GM18907 (cell line): ENCODE measurements around the gene MEIKIN.
"Not testable (repeated sequence)": the region's sequence is repeated elsewhere in the genome, so short reads cannot be mapped to it uniquely, and the experiment has no call there.

ENCODE experiments used
- ATAC-seq: cut with Tn5 transposase; IDR thresholded peaks from one replicate; pipeline ENCODE4 v1.9.1; 2021; ENCODE audit warnings: mild to moderate bottlenecking, moderate library complexity; ENCODE audit not compliant: unreplicated experiment

MEIKIN gene

DNA sequence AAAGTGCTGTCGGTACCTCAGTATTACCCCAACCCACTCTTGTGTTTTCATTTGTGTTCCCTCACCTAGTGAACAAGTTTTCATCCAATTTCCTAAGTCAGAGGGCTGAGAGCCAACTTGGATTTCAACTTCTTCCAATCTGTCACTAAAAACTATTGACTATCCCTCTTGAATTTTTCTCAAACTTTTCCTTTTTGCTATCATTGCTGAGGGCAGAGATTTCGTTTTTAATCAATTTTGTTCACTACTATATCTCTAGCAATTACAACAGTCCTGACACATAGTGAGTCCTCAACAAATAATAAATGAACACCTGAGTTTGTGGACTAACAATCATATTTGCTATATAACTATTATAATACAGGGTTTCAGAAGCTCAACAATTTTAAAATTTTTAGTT, 29.0 kb downstream of the MEIKIN start:
- no peak for ATAC-seq

DNA sequence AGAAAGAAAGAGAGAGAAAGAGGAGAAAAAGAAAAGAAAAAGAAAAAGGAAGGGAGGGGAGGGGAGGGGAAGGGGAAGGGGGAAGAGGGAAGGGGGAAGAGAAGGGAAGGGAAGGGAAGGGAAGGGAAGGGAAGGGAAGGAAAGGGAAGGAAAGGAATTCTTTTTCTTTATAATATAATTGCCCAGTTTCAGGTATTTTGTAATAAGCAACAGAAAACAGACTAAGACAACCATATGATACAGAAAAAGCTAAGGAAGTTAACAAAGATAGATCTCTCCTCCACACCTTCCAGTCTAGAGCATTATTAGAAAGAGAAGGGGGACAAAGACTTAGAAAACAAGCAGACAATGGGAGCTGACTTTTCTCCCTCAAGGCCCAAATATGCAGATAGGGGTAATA, 31.0 kb downstream of the MEIKIN start:
- no peak for ATAC-seq

DNA sequence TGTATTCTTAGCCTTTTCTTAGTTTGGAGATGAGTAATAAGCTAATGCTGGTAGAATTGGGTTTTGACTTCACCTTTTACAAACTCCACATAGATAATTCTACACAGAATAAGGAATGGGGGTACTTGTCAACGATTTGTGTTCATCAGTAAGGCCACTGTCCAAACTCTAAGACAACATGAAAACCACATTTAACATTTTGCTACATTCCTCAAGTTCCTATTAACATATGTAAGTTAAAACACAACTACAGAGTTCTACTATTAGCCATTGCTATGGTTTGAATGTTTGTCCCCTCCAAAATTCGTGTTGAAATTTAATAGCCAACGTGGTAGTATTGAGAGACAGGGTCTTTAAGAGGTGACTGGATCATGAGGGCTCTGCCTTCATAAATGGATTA, 31.9 kb downstream of the MEIKIN start:
- ATAC-seq, result no peak

DNA sequence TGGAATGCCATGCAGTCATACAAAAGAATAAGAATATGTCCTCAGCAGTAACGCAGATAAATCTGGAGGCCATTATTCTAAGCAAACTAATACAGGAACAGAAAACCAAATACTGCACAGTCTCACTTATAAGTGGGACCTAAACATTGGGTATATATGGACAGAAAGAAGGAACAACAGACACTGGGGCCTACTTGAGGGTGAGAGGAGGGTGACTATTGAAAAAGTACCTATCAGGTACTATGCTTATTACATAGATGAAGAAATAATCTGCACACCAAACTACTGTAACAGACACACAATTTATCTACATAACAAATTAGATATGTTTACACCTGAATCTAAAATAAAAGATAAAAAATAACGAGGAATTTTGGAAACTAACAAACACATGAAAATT, 38.8 kb downstream of the MEIKIN start:
- ATAC-seq, result no peak

DNA sequence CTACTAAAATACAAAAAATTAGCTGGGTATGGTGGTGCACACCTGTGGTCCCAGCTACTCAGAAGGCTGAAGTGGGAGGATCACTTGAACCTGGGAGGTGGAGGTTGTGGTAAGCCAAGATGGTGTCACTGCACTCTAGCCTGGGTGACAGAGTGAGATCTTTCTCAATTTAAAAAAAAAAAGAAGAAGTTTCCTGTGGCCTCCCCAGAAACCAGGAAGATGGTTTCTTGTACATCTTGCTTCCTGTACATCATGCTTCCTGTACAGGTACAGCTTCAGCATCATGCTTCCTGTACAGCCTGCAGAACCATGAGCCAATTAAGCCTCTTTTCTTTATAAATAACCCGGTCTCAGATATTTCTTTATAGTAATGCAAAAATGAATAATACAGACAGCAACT, 43.2 kb downstream of the MEIKIN start:
- not testable (repeated sequence) for ATAC-seq

DNA sequence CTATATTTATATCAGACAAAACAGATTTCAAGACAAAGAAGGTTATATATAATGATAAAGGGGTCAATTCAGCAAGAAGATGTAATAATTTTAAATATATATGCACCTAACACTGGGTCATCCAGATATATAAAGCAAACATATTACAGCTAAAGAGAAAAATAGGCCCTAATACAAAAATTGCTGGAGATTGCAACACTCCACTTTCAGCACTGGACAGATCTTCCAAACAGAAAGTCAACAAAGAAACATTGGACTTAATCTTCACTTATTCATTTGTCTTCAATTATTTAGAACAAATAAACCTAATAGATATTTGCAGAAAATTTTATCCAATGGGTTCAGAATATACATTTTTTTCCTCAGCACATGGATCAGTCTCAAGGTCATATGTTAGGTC, 45.8 kb downstream of the MEIKIN start:
- ATAC-seq, result no peak

DNA sequence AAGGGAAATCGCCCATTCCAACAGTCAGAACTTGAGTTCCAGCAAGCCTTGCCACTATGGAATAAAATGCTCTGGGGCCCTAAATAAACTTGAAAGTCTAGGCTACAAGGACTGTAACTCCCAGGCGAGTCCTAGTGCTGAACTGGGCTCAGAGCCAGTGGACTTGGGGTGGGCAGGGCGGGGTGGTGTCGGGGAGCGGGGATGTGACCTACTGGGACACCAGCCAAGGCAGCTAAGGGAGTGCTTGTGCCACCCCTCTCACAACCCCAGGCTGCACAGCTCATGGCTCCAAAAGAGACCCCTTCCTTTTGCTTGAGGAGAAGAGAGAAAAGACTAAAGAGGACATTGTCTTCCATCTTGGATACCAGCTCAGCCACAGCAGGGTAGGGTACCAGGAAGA, 61.5 kb downstream of the MEIKIN start:
- ATAC-seq, result no peak

DNA sequence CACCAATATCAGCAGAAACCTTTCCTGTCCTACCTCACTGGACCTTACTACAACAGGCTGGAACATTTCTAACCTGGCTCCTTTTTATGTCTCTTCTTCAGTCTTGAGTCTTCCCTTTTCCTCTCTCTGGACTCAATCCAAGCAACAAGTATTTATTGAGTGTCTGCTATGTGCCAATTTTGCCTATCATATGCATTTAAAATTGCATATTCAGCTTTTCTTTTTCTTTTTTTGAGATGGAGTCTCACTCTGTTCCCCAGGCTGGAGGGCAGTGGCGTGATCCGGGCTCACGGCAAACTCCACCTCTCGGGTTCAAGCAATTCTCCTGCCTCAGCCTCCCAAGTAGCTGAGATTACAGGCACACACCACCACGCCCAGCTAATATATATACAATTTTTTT, 65.8 kb downstream of the MEIKIN start:
- no peak for ATAC-seq

DNA sequence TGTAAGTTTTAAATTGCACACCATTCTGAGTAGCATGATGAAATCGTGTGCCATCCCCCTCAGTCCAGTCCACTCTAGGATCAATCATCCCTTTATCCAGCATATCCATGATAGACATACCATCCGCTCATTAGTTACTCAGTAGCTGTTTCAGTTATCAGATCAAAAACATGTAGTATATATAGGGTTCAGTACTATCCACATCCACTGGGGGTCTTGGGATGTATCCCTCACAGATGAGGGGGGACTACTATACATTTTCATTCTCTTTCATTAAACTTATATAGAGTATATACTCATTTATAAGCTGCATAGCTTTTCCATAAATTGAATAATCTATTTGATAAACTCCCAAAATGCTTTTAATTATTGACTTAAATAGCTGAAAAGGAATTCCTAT, 67.6 kb downstream of the MEIKIN start:
- ATAC-seq, result no peak

DNA sequence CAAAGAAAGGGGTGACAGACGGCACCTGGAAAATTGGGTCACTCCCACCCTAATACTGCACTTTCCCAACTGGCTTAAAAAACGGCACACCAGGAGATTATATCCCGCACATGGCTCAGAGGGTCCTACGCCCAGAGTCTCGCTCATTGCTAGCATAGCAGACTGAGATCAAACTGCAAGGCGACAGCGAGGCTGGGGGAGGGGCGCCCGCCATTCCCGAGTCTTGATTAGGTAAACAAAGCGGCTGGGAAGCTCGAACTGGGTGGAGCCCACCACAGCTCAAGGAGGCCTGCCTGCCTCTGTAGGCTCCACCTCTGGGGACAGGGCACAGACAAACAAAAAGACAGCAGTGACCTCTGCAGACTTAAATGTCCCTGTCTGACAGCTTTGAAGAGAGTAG, 74.2 kb downstream of the MEIKIN start:
- ATAC-seq, result not testable (repeated sequence)

DNA sequence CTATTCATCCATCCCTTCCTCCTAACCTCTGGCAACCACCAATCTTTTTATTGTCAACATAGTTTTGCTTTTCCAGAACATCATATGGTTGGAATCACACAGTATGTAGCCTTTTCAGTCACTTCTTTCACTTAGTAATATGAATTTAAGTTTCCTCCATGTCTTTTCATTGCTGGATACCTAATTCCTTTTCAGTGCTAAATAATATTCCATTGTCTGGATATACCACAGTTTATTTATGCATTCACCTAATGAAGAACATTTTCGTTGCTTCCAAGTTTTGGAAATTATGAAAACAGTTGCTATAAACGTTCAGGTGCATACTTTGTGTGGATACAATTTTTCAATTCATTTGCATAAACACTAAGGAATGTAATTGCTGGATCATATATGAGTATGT, 77.9 kb downstream of the MEIKIN start:
- no peak for ATAC-seq

DNA sequence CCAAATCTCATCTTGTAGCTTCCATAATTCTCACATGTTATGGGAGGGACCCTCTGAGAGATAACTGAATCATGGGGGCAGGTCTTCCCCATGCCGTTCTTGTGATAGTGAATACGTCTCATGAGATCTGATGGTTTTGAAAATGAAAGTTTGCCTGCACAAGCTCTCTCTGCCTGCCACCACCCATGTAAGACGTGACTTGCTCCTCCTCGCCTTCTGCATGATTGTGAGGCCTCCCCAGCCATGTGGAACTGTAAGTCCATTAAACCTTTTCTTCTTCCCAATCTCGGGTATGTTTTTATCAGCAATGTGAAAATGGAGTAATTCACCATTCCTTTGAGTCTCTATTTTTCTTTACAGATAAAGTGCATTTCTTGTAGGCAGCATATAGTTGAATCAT, 81.8 kb downstream of the MEIKIN start:
- no peak for ATAC-seq

DNA sequence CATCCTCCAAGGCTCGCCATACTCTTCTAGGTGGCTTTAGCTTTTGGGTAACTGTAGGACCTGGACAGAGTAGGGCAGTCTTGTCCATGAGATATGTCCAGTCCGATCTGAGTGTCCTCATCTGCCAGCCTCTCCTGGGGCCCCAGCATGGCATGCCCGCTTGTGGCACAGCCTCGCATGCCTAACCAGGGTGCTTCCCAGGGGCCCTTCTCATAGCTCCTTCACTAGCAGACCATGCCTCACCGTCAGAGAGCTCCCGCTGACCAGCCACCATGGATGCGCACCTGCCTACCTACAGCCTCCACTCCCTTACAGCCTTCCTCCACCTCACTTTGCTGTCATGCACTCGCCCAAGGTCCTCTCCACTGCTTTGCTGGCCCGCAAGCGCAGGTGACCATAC, 88.1 kb downstream of the MEIKIN start:
- ATAC-seq, result no peak

DNA sequence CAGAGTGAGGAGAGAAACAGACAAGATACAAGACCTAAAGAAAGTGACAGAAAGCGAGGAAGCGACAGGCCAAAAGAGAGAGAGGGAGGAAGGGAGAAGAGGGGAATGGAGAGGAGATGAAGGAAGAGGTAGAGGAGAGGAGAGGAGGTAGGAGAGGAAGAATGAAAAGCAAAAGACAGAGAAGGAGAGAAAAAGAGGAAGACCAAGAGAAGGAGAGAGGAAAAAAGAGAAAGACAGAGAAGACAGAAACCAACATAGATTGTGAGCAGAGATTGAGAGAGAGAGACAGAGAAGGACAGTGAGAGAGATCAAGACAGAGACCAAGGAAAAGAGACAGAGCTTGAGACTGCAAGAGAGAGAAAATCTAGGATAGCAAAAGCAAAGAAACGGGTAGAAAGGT, 90.0 kb downstream of the MEIKIN start:
- ATAC-seq, result no peak

DNA sequence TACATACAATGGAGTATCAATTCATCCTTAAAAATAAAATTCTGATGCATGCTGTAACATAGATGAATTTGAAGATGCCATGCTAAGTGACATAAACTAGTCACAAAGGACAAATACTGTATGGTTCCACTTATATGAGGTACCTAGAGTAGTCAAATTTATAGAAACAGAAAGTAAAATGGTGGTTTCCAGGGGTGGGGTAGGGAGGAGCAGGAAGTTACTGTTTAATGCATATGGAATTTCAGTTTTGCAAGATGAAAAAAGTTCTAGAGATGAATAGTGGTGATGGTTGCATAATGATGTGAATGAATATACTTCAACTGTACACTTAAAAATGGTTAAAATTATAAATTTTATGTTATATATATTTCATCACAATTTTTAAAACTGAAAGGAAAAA, 91.3 kb downstream of the MEIKIN start:
- peak; percentile 89 for ATAC-seq

DNA sequence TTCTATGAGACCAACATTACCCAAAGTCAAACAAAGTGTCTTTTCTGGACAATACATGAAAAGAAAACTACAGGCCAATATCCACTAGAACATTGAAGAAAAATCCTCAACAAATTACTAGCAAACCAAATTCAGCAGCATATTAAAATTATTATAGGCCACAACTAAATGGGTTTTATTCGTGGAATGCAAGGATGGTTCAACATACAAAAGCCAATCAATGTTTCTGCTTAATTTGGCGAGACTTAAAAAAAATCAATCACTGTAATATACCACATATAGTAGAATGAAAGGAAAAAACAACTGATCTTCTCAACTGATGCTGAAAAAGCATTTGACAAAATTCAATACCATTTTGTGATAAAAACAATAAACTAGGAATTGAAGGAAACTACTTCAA, 96.8 kb downstream of the MEIKIN start:
- no peak for ATAC-seq

DNA sequence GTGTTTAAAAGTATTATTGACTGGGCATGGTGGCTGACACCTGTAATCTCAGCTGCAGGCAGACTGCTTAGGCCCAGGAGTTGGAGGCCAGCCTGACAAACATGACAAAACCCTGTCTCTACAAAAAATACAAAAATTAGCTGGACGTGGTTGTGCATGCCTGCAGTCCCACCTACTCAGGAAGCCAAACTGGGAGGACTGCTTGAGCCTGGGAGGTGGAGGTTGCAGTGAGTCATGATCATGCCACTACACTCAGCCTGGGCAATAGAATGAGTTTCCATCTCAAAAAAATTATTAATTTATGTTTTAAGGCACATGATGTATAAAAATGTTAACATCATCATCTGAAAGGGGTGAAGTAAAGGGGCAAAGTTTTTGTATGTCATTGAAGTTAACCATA, 98.9 kb downstream of the MEIKIN start:
- ATAC-seq, result no peak

DNA sequence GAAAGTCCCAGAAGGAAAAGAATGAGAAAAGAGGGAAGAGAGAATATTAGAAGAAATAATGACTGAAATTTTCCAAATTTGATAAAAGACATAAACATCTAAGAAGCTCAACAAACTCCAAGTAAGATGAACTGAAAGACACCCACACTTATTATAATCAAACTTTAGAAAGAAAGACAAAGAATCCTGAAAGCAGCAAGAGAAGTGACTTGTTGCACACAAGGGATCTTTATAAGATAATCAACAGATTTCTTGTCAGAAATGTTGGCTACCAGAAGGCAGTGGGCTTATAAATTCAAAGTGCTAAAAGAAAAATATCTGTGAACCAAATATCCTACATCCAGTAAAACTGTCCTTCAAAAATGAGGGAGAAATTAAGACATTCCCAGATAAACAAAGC, 99.6 kb downstream of the MEIKIN start:
- no peak for ATAC-seq

DNA sequence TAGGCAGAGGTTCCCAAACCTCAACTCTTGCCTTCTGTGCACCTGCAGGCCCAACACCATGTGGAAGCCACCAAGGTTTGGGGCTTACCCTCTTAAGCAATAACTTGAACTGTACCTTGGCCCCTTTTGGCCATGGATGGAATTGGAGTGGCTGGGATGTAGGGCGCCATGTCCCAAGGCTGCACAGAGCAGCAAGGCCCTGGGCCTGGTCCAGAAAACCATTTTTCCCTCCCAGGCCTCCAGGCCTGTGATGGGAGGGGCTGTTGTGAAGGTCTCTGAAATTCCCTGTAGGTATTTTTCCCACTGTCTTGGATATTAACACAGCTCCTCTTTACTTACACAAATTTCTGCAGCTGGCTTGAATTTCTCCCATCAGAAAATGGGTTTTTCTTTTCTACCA, 102.5 kb downstream of the MEIKIN start:
- ATAC-seq, result not testable (repeated sequence)

DNA sequence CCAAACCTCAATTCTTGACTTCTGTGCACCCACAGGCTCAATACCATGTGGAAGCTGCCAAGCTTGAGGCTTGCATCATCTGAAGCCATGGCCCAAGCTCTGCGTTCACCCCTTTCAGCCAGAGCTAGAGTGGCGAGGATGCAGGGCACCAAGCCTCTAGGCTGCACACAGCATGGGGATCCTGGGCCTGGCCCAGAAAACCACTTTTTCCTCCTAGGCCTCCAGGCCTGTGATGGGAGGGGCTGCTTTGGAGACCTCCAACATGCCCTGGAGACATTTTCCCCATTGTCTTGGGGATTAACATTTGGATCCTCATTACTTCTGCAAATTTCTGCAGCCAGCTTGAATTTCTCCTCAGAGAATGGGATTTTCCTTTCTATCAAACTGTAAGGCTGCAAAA, 112.8 kb downstream of the MEIKIN start:
- ATAC-seq, result not testable (repeated sequence)

DNA sequence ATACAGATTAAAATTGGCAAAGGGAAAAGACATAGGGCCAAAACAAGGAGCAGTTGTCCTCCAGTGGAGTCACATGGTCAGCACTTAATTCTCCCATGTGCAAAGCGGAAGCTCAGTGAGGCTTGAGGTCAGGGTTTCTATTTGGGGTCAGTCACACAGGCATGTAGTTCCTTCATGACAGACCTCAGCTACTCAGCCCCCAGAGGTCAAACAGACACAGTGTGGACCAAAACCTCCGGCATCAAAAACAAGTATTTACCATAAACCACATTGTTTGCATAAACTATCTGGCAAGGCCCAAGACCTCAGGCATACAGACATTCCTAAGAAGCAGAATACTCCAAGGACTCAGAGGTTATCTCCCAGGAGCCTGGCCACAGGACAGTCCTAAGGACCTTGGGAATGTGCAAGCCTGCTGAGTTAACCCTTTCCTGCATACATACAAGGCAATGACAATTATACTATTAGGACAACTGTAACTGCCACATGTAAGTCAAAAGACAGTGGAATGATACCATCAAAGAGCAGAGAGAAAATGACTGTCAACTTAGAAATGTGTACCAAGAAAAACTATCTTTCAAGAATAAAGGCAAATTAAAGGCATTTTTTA, 120.0 kb downstream of the MEIKIN start:
- peak; percentile 49 for ATAC-seq

DNA sequence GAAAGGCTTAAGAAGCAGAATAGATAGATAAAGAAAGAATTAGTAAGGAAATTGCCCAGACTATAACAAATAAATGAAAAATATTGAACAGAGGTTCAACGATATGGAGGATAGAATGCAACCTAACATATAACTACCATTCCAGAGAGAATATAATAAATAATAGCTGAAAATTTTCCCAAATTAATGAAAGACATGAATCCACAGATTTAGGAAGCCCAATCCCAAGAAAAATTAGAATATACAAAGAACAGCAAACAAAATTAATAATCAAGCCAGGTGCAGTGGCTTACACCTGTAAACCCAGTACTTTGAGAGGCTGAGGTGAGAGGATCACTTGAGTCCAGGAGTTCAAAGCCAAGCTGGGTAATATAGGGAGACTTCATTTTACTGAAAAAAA, 120.8 kb downstream of the MEIKIN start:
- ATAC-seq, result no peak

DNA sequence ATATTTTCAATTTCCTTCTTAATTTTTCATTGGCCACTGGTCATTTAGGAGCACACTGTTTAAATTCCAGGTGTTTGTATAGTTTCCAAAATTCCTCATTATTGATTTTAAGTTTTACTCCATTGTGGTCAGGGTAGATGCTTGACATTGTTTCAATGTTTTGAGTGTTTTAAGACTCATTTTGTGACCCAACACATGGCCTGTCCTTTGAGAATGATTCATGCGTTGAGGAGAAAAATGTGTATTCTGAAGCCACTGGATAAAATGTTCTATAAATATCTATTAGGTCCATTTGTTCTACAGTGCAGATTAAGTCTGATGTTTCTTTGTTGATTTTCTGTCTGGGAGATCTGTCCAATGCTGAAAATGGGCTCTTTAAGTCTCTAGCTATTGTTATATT, 124.2 kb downstream of the MEIKIN start:
- ATAC-seq, result no peak
